Activated T-helper 1 cell treated with anti-CD3 and anti-CD28 coated beads, Interleukin-2, amount 50 U/mL, for 16 hours (primary cell): ENCODE results near the gene SSNA1.
A peak's percentile ranks its signal among the peaks of the same experiment; 100 is the strongest.

ENCODE experiments used
- DNase-seq, 2 donors: peaks; one replicate each; pipeline ENCODE4 v3.0.0-alpha.2; 2020; ENCODE audit warnings: low read depth in 1 of 2, low spot score in 1 of 2

The SSNA1 gene

DNA sequence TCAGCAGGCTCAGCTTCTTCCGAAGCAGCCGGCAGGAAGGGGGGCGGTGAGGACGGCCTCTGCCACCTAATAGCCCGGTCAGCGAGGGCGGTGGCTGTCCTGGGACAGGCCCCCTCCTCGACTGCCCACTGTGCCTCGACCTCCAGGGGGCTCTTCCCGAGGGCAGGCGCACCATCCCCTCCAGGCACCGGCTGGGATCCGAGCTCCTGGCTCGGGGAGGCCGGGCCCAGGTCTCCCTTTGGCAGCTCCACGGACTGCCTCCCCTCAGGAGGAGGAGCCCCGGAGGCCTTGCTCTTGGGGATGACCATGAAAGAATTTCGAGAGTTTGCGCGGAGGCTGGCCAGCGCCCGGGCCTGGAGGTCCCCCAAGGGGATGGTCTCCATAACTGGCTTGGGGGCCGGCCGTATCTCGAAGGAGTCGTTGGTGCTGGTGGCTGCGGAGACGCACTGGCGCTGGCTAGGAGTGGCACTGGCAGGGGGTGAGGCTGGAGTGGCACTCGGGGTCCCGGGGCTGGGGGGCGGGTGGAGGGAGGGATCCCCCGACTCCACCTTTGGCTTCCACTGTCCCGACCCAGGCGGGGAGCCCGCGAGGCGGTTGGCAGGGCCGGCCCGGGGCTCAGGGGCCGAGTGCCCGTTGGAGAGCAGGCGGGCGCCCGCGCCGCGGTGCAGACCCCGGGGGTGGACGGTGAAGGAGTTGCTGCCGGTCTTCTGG lies 11.1 kb downstream of the SSNA1 start:
- no peak for DNase-seq

- DNase-seq, result peak; percentile 93 to 98
Observed at GRCh38 chr9:137200311-137201204, 12.1 kb downstream of the SSNA1 start, which contains the start of gene TPRN. Gene TPRN, minus strand, starts transcription at chr9:137200741. Its CDS starts 30 bp downstream, at chr9:137200711.

GRCh38 chr9:137201205-137201868 lies 12.9 kb downstream of the SSNA1 start:
- DNase-seq, result no peak

- DNase-seq, result no peak
Observed at GRCh38 chr9:137202966-137203365, 14.5 kb downstream of the SSNA1 start.

DNA sequence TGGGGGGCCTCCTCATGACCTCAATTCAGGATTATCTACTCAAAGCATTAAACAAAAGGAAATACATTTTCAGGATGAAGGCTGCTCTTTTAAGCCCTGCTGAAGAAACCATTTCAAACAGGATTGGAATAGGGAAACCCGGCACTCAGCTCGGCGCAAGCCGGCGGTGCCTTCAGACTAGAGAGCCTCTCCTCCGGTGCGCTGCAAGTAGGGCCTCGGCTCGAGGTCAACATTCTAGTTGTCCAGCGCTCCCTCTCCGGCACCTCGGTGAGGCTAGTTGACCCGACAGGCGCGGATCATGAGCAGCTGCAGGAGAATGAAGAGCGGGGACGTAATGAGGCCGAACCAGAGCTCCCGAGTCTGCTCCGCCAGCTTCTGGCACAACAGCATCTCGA lies 16.3 kb downstream of the SSNA1 start:
- no peak for DNase-seq

DNA sequence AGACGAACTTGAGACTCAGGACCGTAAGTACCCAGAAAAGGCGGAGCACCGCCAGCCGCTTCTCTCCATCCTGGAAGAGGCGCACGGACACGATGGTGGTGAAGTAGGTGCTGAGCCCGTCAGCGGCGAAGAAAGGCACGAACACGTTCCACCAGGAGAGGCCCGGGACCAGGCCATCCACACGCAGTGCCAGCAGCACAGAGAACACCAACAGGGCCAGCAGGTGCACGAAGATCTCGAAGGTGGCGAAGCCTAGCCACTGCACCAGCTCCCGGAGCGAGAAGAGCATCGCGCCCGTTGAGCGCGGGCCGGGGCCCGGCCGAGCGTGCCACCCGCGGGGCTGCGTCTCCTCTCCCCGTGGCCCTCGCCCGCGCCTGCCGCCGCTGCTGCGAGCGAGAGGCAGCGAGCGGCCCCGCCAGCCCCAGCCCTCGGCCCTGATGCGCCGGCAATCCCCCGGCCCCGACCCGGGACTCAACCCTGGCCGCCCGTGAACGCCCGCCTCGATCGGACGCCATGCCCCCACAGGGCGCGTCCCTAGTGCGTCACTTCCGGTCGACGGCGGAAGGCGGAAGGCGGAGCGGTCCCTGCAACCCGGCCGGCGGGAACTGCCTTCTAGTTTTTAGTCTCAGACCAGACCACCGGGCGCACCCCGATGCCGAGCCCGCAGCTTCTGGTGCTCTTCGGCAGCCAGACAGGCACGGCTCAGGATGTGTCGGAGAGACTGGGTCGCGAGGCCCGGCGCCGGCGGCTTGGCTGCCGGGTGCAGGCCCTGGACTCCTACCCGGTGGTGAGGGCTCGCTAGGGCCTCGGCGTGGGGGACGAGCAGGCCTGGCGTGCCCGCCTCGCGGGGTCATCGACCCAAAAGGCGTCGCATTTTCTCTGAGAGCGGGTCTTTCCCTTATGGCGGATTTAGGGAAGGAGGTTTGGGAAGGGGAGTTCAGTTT lies 16.9 kb downstream of the SSNA1 start, which contains the start of the genes NDOR1 and TMEM203:
NDOR1 (plus strand) TSS at position 575 of the 944 bp plus-strand sequence; CDS start at position 653, 78 bp downstream.
TMEM203 (minus strand) TSS at position 523 of the 944 bp plus-strand sequence; CDS start at position 289, 234 bp downstream.
- DNase-seq, result peak; percentile 89 to 91

DNA sequence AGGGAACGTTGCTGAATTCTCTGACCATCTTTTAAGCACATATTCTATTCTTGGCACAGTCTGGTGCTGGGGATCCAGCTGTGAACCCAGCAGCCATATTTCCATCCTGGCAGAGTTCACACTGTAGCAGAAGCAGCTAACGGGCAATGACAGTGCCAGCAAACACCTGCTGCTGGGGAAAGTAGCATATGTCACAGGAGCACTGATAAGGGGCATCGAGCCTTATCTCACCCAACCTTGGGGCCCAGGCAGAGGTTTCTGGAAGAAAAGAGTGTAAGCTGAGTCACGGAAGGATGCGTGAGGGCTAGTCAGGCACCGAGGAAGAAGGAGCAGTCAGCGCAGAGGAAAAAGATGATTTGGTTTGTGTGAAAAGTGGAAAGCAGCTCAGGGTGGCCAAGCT lies 18.1 kb downstream of the SSNA1 start:
- no peak for DNase-seq

- DNase-seq, result no peak
Observed at GRCh38 chr9:137211532-137211931, 23.1 kb downstream of the SSNA1 start.

- no peak for DNase-seq
Observed at GRCh38 chr9:137212520-137212919, 24.0 kb downstream of the SSNA1 start.

DNA sequence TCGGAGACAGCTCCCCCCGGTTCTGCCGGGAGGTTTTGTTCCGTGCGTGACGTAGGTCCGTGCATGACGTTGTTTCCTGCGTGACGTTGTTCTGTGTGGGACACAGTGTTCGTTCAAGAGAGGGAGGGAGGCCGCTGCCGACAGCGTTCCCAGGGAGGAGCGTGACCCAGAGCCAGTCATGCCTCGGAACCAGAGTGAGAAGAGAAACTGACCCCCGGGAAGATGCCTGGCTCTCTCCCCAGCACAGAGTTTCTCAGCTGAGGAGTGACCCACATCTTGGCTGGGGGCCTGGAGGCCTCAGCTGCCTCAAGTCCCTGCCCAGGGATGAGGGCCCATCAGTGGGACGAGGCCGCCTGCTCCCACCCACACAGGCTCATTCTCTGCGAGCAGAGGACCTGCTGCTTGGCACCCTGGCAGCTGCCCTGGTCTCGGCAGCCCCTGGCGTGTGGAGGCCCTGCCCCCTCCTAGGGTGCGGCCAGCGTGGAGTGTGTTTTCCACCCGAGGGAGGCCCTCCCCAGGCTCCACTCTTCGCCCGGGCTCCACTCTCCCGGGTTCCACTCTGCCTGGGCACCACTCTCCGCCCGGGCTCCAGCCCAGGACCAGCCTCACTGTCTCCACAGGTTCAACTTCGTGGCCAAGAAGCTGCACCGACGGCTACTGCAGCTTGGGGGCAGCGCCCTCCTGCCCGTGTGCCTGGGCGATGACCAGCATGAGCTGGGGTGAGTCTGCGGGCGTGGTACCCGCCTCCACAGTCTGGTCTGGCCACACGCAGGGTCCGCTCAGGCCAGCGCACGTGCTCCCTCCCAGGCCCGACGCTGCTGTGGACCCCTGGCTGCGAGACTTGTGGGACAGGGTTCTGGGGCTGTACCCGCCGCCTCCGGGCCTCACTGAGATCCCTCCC lies 24.9 kb downstream of the SSNA1 start:
- no peak for DNase-seq

DNA sequence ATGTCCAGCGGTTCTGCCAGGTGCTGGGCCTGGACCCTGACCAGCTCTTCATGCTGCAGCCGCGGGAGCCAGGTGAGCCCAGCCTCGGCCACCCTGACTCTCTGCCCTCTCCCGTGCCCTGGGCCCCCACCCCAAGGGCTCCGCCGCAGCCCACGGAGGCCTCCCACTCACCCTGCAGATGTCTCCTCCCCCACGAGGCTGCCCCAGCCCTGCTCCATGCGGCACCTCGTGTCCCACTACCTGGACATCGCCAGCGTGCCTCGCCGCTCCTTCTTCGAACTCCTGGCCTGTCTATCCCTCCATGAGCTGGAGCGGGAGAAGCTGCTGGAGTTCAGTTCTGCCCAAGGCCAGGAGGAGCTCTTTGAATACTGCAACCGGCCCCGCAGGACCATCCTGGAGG lies 26.1 kb downstream of the SSNA1 start:
- no peak for DNase-seq

DNA sequence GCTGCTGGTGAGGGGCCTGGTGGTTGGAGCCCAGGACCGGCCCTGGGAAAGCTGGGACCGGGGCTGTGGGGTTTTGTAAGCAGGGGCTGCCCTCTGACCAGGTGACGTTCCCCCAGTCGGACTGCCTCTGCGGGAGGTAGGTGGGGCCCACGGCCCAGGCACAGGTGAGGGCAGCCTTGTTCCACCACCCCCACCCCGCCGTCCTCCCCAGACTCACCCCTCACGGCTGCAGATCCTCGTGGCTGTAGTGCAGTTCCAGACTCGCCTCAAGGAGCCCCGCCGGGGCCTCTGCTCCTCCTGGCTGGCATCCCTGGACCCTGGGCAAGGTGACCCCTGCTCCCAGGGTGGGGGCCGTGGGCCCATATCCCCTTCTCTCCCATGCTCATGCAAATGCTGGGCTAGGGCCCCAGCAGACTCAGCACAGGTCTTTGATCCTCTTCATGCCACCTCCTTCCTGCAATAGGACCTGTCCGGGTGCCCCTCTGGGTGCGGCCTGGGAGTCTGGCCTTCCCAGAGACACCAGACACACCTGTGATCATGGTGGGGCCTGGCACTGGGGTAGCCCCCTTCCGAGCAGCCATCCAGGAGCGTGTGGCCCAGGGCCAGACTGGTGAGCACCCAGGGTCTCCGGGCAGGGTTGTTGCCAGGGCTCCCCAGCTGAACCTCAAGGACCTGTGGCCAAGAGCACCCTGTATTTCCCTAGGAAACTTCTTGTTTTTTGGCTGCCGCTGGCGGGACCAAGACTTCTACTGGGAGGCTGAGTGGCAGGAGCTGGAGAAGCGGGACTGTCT lies 26.9 kb downstream of the SSNA1 start:
- DNase-seq, result no peak

GRCh38 chr9:137216188-137216965 lies 27.9 kb downstream of the SSNA1 start:
- no peak for DNase-seq

- no peak for DNase-seq
Observed at GRCh38 chr9:137217276-137218211, 29.1 kb downstream of the SSNA1 start.

DNA sequence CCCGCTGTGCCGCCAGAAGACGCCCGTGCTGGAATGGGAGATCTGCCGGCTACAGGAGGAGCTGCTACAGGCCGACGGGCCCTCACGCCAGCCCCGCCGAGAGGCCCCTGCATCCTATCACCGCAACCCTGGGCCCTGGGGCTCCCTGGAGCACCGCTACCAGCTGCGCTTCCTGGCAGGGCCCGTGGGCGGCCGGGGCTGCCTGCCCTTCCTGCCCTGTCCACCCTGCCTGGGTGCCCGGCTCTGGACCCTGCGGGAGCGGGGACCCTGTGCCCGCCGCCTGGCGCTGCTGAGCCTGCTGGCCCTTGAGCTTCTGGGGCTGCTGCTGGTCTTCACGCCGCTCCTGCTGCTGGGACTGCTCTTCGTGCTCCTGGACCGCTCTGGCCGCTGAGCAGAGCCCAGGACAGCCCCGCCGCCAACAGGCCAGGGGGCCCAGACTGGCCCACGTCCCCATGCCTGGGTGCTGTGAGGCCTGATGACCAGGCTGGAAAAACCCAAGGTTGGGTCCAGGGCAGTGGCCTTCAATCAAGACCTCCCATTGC lies 29.8 kb downstream of the SSNA1 start:
- no peak for DNase-seq

DNA sequence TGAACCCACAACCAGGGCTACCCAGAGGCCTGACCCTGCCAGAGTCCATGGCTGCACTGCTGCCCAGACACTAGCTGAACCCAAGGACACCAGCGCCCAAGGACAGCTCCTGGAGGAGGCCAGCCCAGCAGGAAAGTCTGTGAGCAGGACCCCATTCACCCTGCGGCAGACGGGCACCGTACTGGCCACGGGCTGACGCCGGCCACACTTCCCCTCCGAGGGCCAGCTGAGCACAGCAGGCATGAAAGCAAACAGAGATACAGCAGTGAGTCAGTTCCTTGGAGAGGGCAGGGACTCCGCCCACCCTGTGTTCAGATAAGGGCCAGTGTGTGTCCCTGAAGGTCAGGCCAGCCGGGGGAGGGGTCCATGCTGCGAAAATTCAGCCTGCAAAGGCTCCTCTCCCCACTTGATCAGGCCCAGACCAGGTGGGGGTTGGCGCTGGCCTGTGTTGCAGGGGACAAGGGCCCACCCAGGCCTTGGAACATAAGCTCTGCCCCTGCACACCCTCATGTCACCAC lies 30.3 kb downstream of the SSNA1 start:
- DNase-seq, result no peak
